Mucosa of rectum (tissue), 2 donors: Measurements from ENCODE around the gene RASGRP3.

Experiments
- H3K27ac ChIP-seq, 2 donors: one replicate each; pipeline ENCODE4 v1.7.0; 2013; ENCODE audit warnings: inconsistent platforms in 2 of 2, low read depth in 2 of 2, low read length in 2 of 2
- H3K27me3 ChIP-seq, 2 donors: one replicate each; pipeline ENCODE4 v1.7.0; 2013; ENCODE audit warnings: low read length in 2 of 2; ENCODE audit not compliant: control insufficient read depth in 2 of 2, insufficient read depth in 2 of 2
- H3K36me3 ChIP-seq, 2 donors: one replicate each; pipeline ENCODE4 v1.7.0; 2013; ENCODE audit warnings: low read length in 2 of 2; ENCODE audit not compliant: control insufficient read depth in 2 of 2, insufficient read depth in 2 of 2
- H3K4me1 ChIP-seq, 2 donors: one replicate each; pipeline ENCODE4 v1.7.0; 2013; ENCODE audit warnings: low read length in 2 of 2, mild to moderate bottlenecking in 1 of 2; ENCODE audit not compliant: control insufficient read depth in 2 of 2, insufficient read depth in 2 of 2
- H3K4me3 ChIP-seq, 2 donors: one replicate each; pipeline ENCODE4 v1.7.0; 2013; ENCODE audit warnings: low read length in 2 of 2
- H3K9ac ChIP-seq, 2 donors: one replicate each; pipeline ENCODE4 v1.7.0; 2013; ENCODE audit warnings: low read length in 2 of 2, low read depth in 1 of 2, mild to moderate bottlenecking in 1 of 2
- H3K9me3 ChIP-seq, 2 donors: one replicate each; pipeline ENCODE4 v1.7.0; 2013; ENCODE audit warnings: low read length in 2 of 2; ENCODE audit not compliant: control insufficient read depth in 2 of 2
- donor health status: healthy.
- donor health status: Normal muscosa, but diverticular disease.

Gene RASGRP3

GRCh38 chr2:33518200-33518599 is 41.8 kb downstream of the RASGRP3 start:
- no peaks in the 10 kb centered on the region for H3K9me3 ChIP-seq
- no peaks in the 10 kb centered on the region for H3K36me3 ChIP-seq
- no peaks in the 10 kb centered on the region for H3K4me1 ChIP-seq
- no peak overlapping the region for H3K4me3 ChIP-seq
- no peaks in the 10 kb centered on the region for H3K27me3 ChIP-seq
- H3K9ac ChIP-seq = no peak overlapping the region
- no peak overlapping the region for H3K27ac ChIP-seq

DNA sequence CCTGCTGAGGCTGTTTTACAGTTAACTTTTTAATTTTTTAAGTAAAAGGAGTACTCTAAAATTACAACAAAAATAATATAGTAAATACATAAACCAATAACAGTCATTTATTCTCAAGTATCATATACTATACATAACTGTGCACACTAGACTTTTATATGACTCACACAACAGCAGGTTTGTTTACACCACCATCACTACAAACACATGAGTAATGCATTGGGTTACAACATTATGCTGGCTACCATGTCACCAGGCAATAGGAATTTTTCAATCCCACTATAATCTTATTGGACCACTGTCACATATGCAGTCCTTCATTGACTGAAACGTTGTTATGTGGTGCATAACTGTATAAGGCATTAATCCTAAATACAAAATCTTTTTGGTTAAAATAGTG is 42.5 kb downstream of the RASGRP3 start:
- Histone ChIP-seq H3K9ac (no peak overlapping the region), H3K4me3 (no peak overlapping the region), H3K27ac (no peak overlapping the region), H3K4me1 (no peaks in the 10 kb centered on the region), H3K9me3 (no peaks in the 10 kb centered on the region), H3K27me3 (no peaks in the 10 kb centered on the region), H3K36me3 (no peaks in the 10 kb centered on the region)

GRCh38 chr2:33521791-33522281 is 45.4 kb downstream of the RASGRP3 start:
- Histone ChIP-seq H3K27ac (no peak overlapping the region), H3K9ac (no peak overlapping the region), H3K9me3 (no peaks in the 10 kb centered on the region), H3K27me3 (no peaks in the 10 kb centered on the region), H3K4me3 (no peak overlapping the region), H3K36me3 (no peaks in the 10 kb centered on the region), H3K4me1 (no peaks in the 10 kb centered on the region)

- H3K9me3 ChIP-seq = no peaks in the 10 kb centered on the region
- no peak overlapping the region for H3K4me3 ChIP-seq
- no peaks in the 10 kb centered on the region for H3K4me1 ChIP-seq
- H3K27ac ChIP-seq = no peak overlapping the region
- no peaks in the 10 kb centered on the region for H3K27me3 ChIP-seq
- H3K9ac ChIP-seq = no peak overlapping the region
- no peaks in the 10 kb centered on the region for H3K36me3 ChIP-seq
Measured at GRCh38 chr2:33522576-33522975, 46.1 kb downstream of the RASGRP3 start.

DNA sequence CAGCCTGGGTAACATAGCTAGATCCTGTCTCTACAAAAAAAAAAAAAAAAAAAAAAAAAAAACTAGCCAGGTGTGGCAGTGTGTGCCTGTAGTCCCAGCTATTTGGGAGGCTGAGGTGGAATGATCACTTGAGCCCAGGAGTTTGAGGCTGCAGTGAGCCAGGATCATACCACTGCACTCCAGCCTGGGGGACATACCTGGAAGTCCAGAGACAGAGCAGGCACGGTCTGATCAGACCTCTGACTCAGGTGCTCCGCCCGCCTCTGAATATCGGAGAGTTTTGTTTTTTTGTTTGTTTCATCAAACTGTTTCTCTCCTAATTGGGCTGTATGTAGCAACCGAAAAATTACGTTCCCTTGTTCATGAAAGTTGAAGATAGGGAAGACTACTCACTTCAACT is 49.2 kb downstream of the RASGRP3 start:
- no peak overlapping the region for H3K27ac ChIP-seq
- H3K27me3 ChIP-seq = no peaks in the 10 kb centered on the region
- no peak overlapping the region for H3K9ac ChIP-seq
- H3K9me3 ChIP-seq = no peaks in the 10 kb centered on the region
- no peaks in the 10 kb centered on the region for H3K4me1 ChIP-seq
- H3K36me3 ChIP-seq = no peaks in the 10 kb centered on the region
- no peak overlapping the region for H3K4me3 ChIP-seq

DNA sequence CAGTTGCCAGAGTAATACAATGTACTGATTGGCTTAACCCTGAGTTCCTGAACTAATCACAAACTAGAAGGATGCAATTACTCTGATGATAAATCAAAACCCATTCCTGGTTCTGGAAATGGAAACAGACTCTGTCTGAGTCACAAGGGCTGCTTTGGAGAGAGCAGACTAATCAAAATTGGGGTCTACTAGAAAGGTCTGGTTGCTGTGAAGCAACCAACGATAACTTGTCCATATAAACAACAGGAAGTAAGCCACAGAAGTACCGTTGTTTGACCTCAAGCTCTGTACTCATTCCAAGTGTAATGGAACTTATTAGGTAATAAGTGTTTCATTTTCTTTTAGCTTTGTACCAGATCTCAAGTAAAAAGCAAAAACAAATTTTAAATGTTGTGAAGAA is 49.7 kb downstream of the RASGRP3 start:
- no peaks in the 10 kb centered on the region for H3K9me3 ChIP-seq
- H3K36me3 ChIP-seq = no peaks in the 10 kb centered on the region
- H3K4me1 ChIP-seq = no peaks in the 10 kb centered on the region
- no peak overlapping the region for H3K9ac ChIP-seq
- no peaks in the 10 kb centered on the region for H3K27me3 ChIP-seq
- no peak overlapping the region for H3K27ac ChIP-seq
- no peak overlapping the region for H3K4me3 ChIP-seq

- H3K9ac ChIP-seq = no peak overlapping the region
- no peak overlapping the region for H3K27ac ChIP-seq
- no peaks in the 10 kb centered on the region for H3K36me3 ChIP-seq
- H3K27me3 ChIP-seq = no peaks in the 10 kb centered on the region
- no peaks in the 10 kb centered on the region for H3K4me1 ChIP-seq
- no peaks in the 10 kb centered on the region for H3K9me3 ChIP-seq
- H3K4me3 ChIP-seq = no peak overlapping the region
Measured at GRCh38 chr2:33526921-33527320, 50.5 kb downstream of the RASGRP3 start.

- H3K36me3 ChIP-seq = no peaks in the 10 kb centered on the region
- no peak overlapping the region for H3K9ac ChIP-seq
- H3K4me1 ChIP-seq = no peaks in the 10 kb centered on the region
- no peak overlapping the region for H3K27ac ChIP-seq
- no peaks in the 10 kb centered on the region for H3K27me3 ChIP-seq
- H3K9me3 ChIP-seq = no peaks in the 10 kb centered on the region
- H3K4me3 ChIP-seq = no peak overlapping the region
Measured at GRCh38 chr2:33528441-33528950, 52.0 kb downstream of the RASGRP3 start.

DNA sequence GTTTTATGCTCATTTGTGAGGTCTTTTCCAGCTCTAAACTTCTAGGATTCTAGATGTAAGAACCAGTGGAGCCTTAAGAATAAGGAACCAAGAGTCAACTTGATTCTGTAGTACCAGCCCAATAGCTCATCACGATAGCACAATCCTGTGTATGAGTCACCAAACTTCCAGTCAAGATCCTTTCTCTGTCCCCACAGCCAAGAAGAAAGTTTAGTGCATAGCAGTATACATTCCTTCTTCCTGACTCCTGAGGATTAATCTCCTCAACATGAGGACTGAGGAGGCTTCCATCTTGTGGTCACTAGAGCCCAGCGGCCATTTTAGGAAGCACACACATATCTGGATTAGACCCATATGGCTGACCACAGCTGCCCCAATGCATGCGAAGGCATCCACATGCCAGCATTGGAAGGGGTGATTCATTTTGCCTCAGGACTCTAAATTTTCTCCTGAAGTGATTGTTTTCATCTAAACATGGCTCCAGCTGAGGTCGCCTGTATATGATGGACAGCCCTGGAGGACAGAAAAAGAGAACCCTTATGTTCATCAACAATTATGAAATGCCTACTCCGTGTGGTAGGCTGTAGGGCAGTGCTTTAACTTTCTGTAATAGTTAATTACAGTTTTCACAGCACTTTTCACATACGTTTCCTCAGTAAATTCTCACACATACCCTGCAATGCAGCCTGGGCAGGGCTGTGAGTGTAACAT is 53.5 kb downstream of the RASGRP3 start:
- no peaks in the 10 kb centered on the region for H3K4me1 ChIP-seq
- H3K27ac ChIP-seq = peak overlapping the region; percentile 28 to 33
- H3K27me3 ChIP-seq = no peaks in the 10 kb centered on the region
- no peak overlapping the region for H3K4me3 ChIP-seq
- H3K36me3 ChIP-seq = no peaks in the 10 kb centered on the region
- H3K9ac ChIP-seq = no peak overlapping the region
- H3K9me3 ChIP-seq = no peaks in the 10 kb centered on the region

GRCh38 chr2:33530690-33531548 is 54.5 kb downstream of the RASGRP3 start:
- Histone ChIP-seq H3K4me1 (no peaks in the 10 kb centered on the region), H3K27ac (peak overlapping the region in 1 of 2 donors; percentile 46), H3K9ac (no peak overlapping the region), H3K27me3 (no peaks in the 10 kb centered on the region), H3K36me3 (no peaks in the 10 kb centered on the region), H3K4me3 (no peak overlapping the region), H3K9me3 (no peaks in the 10 kb centered on the region)
